ENCODE data around the gene ARHGEF17. TPM values are rescaled to one million over a fixed set of nuclear protein-coding genes. Genes with fewer than 3 reads are reported as not detected.
A peak's percentile ranks its signal among the peaks of the same experiment; 100 is the strongest.

ARHGEF17 gene
- total RNA-seq, 1 donor from 2014 or later = 104 TPM

- DNase-seq (ENCODE audit: extremely low spot score, unreplicated experiment) = no peak
- no peak overlapping the region for H3K27ac Mint-ChIP-seq (ENCODE audit: unreplicated experiment)
- no peaks in the 10 kb centered on the region for H3K4me1 Mint-ChIP-seq (ENCODE audit: unreplicated experiment)
- TF ChIP-seq, protein P1, sequence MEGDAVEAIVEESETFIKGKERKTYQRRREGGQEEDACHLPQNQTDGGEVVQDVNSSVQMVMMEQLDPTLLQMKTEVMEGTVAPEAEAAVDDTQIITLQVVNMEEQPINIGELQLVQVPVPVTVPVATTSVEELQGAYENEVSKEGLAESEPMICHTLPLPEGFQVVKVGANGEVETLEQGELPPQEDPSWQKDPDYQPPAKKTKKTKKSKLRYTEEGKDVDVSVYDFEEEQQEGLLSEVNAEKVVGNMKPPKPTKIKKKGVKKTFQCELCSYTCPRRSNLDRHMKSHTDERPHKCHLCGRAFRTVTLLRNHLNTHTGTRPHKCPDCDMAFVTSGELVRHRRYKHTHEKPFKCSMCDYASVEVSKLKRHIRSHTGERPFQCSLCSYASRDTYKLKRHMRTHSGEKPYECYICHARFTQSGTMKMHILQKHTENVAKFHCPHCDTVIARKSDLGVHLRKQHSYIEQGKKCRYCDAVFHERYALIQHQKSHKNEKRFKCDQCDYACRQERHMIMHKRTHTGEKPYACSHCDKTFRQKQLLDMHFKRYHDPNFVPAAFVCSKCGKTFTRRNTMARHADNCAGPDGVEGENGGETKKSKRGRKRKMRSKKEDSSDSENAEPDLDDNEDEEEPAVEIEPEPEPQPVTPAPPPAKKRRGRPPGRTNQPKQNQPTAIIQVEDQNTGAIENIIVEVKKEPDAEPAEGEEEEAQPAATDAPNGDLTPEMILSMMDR (IDR thresholded peaks at IDR 0.05) = no peak
- no peak overlapping the region for H3K4me3 Mint-ChIP-seq (ENCODE audit: unreplicated experiment)
- H3K9me3 Mint-ChIP-seq (ENCODE audit: unreplicated experiment) = no peaks in the 10 kb centered on the region
- peaks cover 21% of the 10 kb centered on the region for H3K27me3 Mint-ChIP-seq (ENCODE audit: unreplicated experiment)
- H3K36me3 Mint-ChIP-seq (ENCODE audit: unreplicated experiment) = no peaks in the 10 kb centered on the region
These were observed 44.4 kb upstream of the ARHGEF17 start for GRCh38 chr11:73263640-73264039.

- Mint-ChIP-seq H3K36me3 (ENCODE audit: unreplicated experiment) (no peaks in the 10 kb centered on the region), H3K27me3 (ENCODE audit: unreplicated experiment) (peaks cover 21% of the 10 kb centered on the region), H3K4me1 (ENCODE audit: unreplicated experiment) (no peaks in the 10 kb centered on the region), H3K4me3 (ENCODE audit: unreplicated experiment) (no peak overlapping the region), H3K27ac (ENCODE audit: unreplicated experiment) (no peak overlapping the region), H3K9me3 (ENCODE audit: unreplicated experiment) (no peaks in the 10 kb centered on the region)
- TF ChIP-seq, protein P1 (IDR thresholded peaks at IDR 0.05) = no peak
- no peak for DNase-seq (ENCODE audit: extremely low spot score, unreplicated experiment)
These were observed 42.7 kb upstream of the ARHGEF17 start for GRCh38 chr11:73265278-73265810.

GRCh38 chr11:73265853-73266645 lies 42.0 kb upstream of the ARHGEF17 start:
- Mint-ChIP-seq H3K36me3 (ENCODE audit: unreplicated experiment) (no peaks in the 10 kb centered on the region), H3K9me3 (ENCODE audit: unreplicated experiment) (no peaks in the 10 kb centered on the region), H3K27ac (ENCODE audit: unreplicated experiment) (no peak overlapping the region), H3K4me1 (ENCODE audit: unreplicated experiment) (no peaks in the 10 kb centered on the region), H3K4me3 (ENCODE audit: unreplicated experiment) (no peak overlapping the region), H3K27me3 (ENCODE audit: unreplicated experiment) (peaks cover 21% of the 10 kb centered on the region)
- DNase-seq (ENCODE audit: extremely low spot score, unreplicated experiment) = peak; percentile 42
- TF ChIP-seq, protein P1 (IDR thresholded peaks at IDR 0.05) = no peak

DNA sequence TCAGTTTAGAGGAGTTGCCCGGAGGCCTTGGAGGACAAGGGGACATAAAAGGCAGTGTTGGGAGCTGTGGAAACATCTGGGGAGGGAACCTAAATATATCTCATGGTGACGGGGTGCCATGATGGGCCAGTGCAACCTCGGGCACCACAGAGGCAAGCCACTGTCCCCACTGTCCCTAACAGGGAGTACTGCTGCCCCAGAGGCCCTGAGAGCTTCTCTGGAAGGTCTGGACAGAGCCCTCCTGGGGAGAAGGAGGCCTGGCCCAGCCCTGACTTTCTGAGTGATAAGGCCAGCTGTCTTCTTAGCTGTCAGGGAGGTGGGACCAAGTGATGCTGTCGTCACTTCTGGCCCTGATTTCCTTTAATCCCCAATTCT lies 41.4 kb upstream of the ARHGEF17 start:
- H3K27me3 Mint-ChIP-seq (ENCODE audit: unreplicated experiment) = peaks cover 21% of the 10 kb centered on the region
- no peaks in the 10 kb centered on the region for H3K9me3 Mint-ChIP-seq (ENCODE audit: unreplicated experiment)
- no peak overlapping the region for H3K27ac Mint-ChIP-seq (ENCODE audit: unreplicated experiment)
- TF ChIP-seq, protein P1 (IDR thresholded peaks at IDR 0.05) = no peak
- DNase-seq (ENCODE audit: extremely low spot score, unreplicated experiment) = no peak
- peaks cover under 1% of the 10 kb centered on the region for H3K4me1 Mint-ChIP-seq (ENCODE audit: unreplicated experiment)
- H3K36me3 Mint-ChIP-seq (ENCODE audit: unreplicated experiment) = no peaks in the 10 kb centered on the region
- no peak overlapping the region for H3K4me3 Mint-ChIP-seq (ENCODE audit: unreplicated experiment)

GRCh38 chr11:73267122-73267846 lies 40.8 kb upstream of the ARHGEF17 start:
- H3K4me1 Mint-ChIP-seq (ENCODE audit: unreplicated experiment) = peaks cover 7% of the 10 kb centered on the region
- TF ChIP-seq, protein P1 (IDR thresholded peaks at IDR 0.05) = no peak
- H3K27ac Mint-ChIP-seq (ENCODE audit: unreplicated experiment) = no peak overlapping the region
- H3K27me3 Mint-ChIP-seq (ENCODE audit: unreplicated experiment) = peaks cover 21% of the 10 kb centered on the region
- no peaks in the 10 kb centered on the region for H3K9me3 Mint-ChIP-seq (ENCODE audit: unreplicated experiment)
- DNase-seq (ENCODE audit: extremely low spot score, unreplicated experiment) = peak; percentile 48
- H3K36me3 Mint-ChIP-seq (ENCODE audit: unreplicated experiment) = no peaks in the 10 kb centered on the region
- H3K4me3 Mint-ChIP-seq (ENCODE audit: unreplicated experiment) = no peak overlapping the region
